Thyroid gland (tissue), 4 donors: ENCODE results near the gene PPARGC1A. TPM values are rescaled to one million over a fixed set of nuclear protein-coding genes. Genes with fewer than 3 reads are reported as not detected.

Experiments
- DNase-seq, 2 donors: peaks; one replicate each; pipeline ENCODE4 v3.0.0-alpha.2; 2019
- H3K27ac ChIP-seq, 3 donors: fragments of 200-600 bp; sonication (generic); 1 replicate in 2 of 3; 2 replicates in 1 of 3; pipeline ENCODE4 v1.5.1; 2016 to 2019; ENCODE audit warnings: mild to moderate bottlenecking in 1 of 3, moderate library complexity in 1 of 3
- H3K27me3 ChIP-seq: fragments of 200-600 bp; sonication (generic); one replicate; pipeline ENCODE4 v1.5.1; 2019
- H3K36me3 ChIP-seq, 2 donors: fragments of 200-600 bp; sonication (generic); one replicate each; pipeline ENCODE4 v1.5.1; 2016 to 2019
- H3K4me1 ChIP-seq, 2 donors: fragments of 200-600 bp; sonication (generic); one replicate each; pipeline ENCODE4 v1.5.1; 2017 to 2019
- H3K4me3 ChIP-seq, 3 donors: fragments of 200-600 bp; sonication (generic); replicated peaks in 1 of 3; 1 replicate in 2 of 3; 2 replicates in 1 of 3; pipeline ENCODE4 v1.5.1; 2016; ENCODE audit warnings: mild to moderate bottlenecking in 1 of 3
- H3K9me3 ChIP-seq: fragments of 200-600 bp; sonication (generic); one replicate; pipeline ENCODE4 v1.5.1; 2017
- POLR2A ChIP-seq, 2 donors: fragments of 450-650 bp; IDR thresholded peaks; one replicate each; pipeline ENCODE4 v1.6.1; 2017; ENCODE audit warnings: antibody characterized with exemption in 2 of 2, mild to moderate bottlenecking in 2 of 2, moderate library complexity in 1 of 2
- WGBS, 2 donors: methylation state at CpG; one replicate each; pipeline ENCODE4 v1.1.5; 2017; 5-methylcytosine and 5-hydroxymethylcytosine counted together
- intact Hi-C: fragments of 100-400 bp; cut with DNase I; formaldehyde crosslinking; loops from one replicate; pipeline ENCODE4 v1.15.1; 2023
- total RNA-seq, 4 donors: library from RNA; depleted of rRNA; stranded (reverse); fragments of >200 nt; gene quantifications; one replicate each; pipeline ENCODE4 v1.2.3, GENCODE V29; 2016
- TF ChIP-seq, protein P1 (sequence below), 6 experiments: fragments of 200-600 bp in 3 of 6; fragments of 450-650 bp in 3 of 6; sonication (generic) in 3 of 6; IDR thresholded peaks; one replicate each; pipeline ENCODE4 v1.5.1; 2016 to 2019; ENCODE audit warnings: antibody characterized with exemption in 6 of 6, mild to moderate bottlenecking in 2 of 6, inconsistent platforms in 1 of 6, moderate library complexity in 1 of 6

The PPARGC1A gene
- total RNA-seq, 4 donors from 2014 or later: 58.5 to 128 (median 96.2) TPM

DNA sequence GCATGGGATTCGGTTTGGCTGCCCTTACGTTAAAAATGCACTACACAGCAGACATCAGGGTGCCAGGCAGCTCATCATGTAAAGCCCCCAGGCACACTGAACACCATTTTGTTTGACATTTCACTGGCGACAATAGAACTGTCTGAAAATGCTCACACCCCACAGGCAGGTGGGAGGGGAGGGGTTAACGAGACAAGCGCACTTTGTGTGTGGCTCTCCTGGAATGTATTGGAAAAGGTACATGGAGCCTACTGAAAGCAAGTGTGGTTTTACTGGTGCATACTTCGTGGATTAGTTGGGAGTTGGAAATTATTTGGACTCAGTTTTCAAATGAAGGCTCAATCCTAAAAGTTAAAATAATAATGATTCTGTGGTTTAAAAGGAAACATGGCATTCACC lies 31.6 kb upstream of the PPARGC1A start:
- no peaks in the 10 kb centered on the region for H3K36me3 ChIP-seq

DNA sequence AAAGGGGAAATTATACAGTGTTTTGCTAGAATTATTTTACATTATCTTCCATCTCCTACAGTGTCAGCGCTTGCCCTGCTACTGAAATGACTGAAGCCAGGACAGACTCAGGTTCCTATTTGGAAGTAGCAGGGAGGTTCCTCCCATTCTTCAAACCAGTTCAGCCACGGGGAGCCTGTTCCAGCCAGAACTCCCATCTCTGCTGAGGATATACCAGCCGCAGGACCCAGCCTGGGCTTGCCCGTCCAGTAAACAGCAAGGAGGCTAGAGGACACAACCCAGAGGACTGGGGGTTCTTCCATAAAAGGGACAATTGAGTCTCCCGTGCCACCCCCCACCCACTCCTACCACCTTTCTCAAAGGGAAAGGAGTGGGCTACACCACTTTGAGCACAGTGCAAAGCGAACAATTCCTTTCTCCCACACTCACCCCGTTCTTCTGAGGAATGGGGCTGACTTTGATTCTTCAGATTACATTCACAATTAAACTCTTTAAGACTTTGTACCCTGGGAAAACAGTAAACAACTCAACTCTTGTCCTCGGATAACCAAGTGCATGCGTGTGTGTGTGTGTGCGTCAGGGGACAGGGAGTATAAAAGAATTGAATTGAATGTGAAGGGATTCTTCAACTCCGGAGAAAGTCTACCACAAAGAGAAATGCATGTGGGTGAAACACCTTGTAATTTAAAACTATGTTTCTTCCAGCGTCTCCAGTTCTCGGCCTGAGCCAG lies 31.0 kb upstream of the PPARGC1A start:
- TF ChIP-seq POLR2A (IDR thresholded peaks at IDR 0.05): no peak
- H3K4me3 ChIP-seq: no peak overlapping the region
- no peaks in the 10 kb centered on the region for H3K27me3 ChIP-seq
- WGBS, 2 donors: 83 to 88% methylated on average over 13 of the region's 13 CpGs
- intact Hi-C loops: no loop called here
- peaks cover 0 to 7% of the 10 kb centered on the region in 2 donors for H3K4me1 ChIP-seq
- no peak for DNase-seq
- H3K27ac ChIP-seq: no peak overlapping the region
- H3K36me3 ChIP-seq: no peaks in the 10 kb centered on the region
- no peaks in the 10 kb centered on the region for H3K9me3 ChIP-seq

More for the DNA sequence above, 31.6 kb upstream of the PPARGC1A start:
- Histone ChIP-seq H3K27me3 (no peaks in the 10 kb centered on the region), H3K4me3 (no peak overlapping the region), H3K9me3 (no peaks in the 10 kb centered on the region), H3K27ac (no peak overlapping the region), H3K4me1 (peaks cover 0 to 7% of the 10 kb centered on the region in 2 donors)
- DNase-seq: no peak
- intact Hi-C loops: no loop called here
- TF ChIP-seq POLR2A (IDR thresholded peaks at IDR 0.05): no peak
- TF ChIP-seq, protein P1, sequence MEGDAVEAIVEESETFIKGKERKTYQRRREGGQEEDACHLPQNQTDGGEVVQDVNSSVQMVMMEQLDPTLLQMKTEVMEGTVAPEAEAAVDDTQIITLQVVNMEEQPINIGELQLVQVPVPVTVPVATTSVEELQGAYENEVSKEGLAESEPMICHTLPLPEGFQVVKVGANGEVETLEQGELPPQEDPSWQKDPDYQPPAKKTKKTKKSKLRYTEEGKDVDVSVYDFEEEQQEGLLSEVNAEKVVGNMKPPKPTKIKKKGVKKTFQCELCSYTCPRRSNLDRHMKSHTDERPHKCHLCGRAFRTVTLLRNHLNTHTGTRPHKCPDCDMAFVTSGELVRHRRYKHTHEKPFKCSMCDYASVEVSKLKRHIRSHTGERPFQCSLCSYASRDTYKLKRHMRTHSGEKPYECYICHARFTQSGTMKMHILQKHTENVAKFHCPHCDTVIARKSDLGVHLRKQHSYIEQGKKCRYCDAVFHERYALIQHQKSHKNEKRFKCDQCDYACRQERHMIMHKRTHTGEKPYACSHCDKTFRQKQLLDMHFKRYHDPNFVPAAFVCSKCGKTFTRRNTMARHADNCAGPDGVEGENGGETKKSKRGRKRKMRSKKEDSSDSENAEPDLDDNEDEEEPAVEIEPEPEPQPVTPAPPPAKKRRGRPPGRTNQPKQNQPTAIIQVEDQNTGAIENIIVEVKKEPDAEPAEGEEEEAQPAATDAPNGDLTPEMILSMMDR (IDR thresholded peaks at IDR 0.05): no peak
- 90 to 91% methylated on average over 6 of the region's 6 CpGs for WGBS, 2 donors

DNA sequence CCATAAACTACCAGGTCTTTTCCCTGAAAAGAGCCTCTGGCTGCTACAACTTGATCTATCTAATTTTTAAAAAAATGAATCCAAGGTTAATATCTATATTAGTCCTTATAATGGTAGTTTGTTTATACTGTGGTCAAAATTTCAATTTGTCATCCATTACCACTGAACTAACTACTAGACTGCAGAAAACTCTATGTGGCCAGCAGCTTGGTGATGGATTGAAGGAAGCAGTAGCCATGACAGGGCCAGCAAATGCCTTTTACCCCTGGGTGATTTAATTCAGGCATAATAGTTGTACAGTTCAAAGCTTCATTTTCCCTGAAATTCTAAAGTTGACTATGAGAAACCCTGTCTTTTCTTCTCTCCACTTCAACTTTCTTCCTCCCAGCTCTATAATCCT lies 30.4 kb upstream of the PPARGC1A start:
- intact Hi-C loops: no loop called here
- TF ChIP-seq, protein P1 (IDR thresholded peaks at IDR 0.05): no peak
- no peak for TF ChIP-seq POLR2A (IDR thresholded peaks at IDR 0.05)

DNA sequence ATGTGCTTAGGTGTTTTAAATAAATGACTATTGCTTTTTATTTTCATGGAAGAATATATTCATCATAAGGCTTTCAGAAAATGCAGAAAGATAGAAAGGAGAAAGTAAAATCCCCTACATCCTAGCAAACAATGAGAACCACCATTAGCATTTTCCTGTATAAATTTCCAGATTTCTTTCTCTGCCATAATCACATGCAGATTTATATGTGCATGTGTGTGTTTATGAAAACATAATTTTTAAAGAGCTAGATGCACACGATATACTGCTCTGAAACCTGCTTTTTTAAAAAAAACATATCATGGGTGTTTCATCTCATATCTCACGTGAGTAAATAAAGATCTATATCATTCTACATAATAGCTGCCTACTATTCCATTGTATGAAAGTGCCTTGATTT lies 26.4 kb upstream of the PPARGC1A start:
- TF ChIP-seq, protein P1 (IDR thresholded peaks at IDR 0.05): no peak
- no peak for TF ChIP-seq POLR2A (IDR thresholded peaks at IDR 0.05)
- no peak overlapping the region for H3K27ac ChIP-seq
- intact Hi-C loops: no loop called here

More for the DNA sequence above, 30.4 kb upstream of the PPARGC1A start:
- Histone ChIP-seq H3K4me1 (peaks cover 0 to 7% of the 10 kb centered on the region in 2 donors), H3K4me3 (no peak overlapping the region), H3K27me3 (no peaks in the 10 kb centered on the region), H3K9me3 (no peaks in the 10 kb centered on the region), H3K27ac (no peak overlapping the region), H3K36me3 (no peaks in the 10 kb centered on the region)
- DNase-seq: no peak

GRCh38 chr4:23915459-23916132 lies 25.7 kb upstream of the PPARGC1A start:
- 91 to 97% methylated on average over 2 of the region's 2 CpGs for WGBS, 2 donors
- Histone ChIP-seq H3K4me3 (no peak overlapping the region), H3K36me3 (no peaks in the 10 kb centered on the region), H3K27ac (no peak overlapping the region), H3K27me3 (no peaks in the 10 kb centered on the region), H3K4me1 (no peaks in the 10 kb centered on the region), H3K9me3 (no peaks in the 10 kb centered on the region)
- TF ChIP-seq POLR2A (IDR thresholded peaks at IDR 0.05): no peak
- TF ChIP-seq, protein P1 (IDR thresholded peaks at IDR 0.05): no peak
- no peak for DNase-seq
- intact Hi-C loops: no loop called here

More for the DNA sequence above, 26.4 kb upstream of the PPARGC1A start:
- no peak overlapping the region for H3K4me3 ChIP-seq
- no peaks in the 10 kb centered on the region for H3K4me1 ChIP-seq
- H3K9me3 ChIP-seq: no peaks in the 10 kb centered on the region
- no peaks in the 10 kb centered on the region for H3K36me3 ChIP-seq
- WGBS, 2 donors: 93 to 97% methylated on average over 2 of the region's 2 CpGs
- no peaks in the 10 kb centered on the region for H3K27me3 ChIP-seq
- DNase-seq: no peak
